ENCODE results near the gene RPAP3. TPM values are rescaled to one million over a fixed set of nuclear protein-coding genes. Genes with fewer than 3 reads are reported as not detected.

The RPAP3 gene
- total RNA-seq, 3 donors from 2014 or later: 60.0 to 73.9 (median 61.2) TPM

DNA sequence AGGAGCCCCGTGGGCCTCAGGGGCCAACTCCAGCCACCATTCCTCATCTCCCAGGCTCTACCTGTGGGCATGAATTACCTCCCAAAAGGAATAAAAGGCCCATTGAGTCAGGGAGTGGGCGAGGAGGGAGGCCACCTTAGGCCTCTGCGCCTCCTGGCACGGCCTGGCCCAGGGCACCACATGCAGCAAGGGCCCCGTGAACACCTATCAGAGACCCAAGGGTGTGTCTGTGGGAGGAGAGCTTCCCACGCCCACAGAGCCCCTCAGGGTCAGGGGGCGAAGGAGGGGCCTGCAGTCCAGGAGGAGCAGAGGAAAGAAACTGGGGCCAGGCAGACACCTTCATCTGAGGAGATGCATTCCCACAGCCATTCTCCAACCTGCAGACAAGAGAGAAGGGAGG is 40.7 kb upstream of the RPAP3 start:
- ATAC-seq: no peak
- no peak overlapping the region for H3K4me3 Mint-ChIP-seq
- H3K4me1 Mint-ChIP-seq (ENCODE audit: low read depth): peaks cover 6% of the 10 kb centered on the region
- no peaks in the 10 kb centered on the region for H3K9me3 Mint-ChIP-seq
- H3K36me3 Mint-ChIP-seq (ENCODE audit: insufficient read depth): no peaks in the 10 kb centered on the region
- H3K27me3 Mint-ChIP-seq (ENCODE audit: low read depth): peaks cover 3% of the 10 kb centered on the region
- DNase-seq: no peak

DNA sequence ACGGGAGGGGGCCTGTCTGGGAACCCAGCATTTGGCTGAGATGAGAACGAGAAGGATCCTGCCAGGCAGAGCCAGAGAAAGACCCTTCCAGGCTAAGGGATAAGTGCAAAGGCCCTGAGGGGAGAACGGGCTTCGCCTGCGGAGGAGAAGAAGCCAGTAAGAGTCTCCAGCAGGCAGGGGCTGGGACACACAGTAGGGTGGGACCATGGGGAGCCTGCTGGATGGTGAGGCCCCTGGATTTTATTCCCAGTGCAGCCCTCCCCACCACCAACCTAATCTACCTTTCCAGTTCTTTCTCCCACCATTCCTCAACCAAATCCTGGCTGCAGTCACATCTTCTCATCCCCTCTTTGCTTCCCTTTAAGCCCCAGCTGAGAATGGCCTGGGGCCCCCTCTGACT is 40.2 kb upstream of the RPAP3 start:
- H3K9me3 Mint-ChIP-seq: no peaks in the 10 kb centered on the region
- no peak for ATAC-seq
- DNase-seq: no peak
- H3K4me1 Mint-ChIP-seq (ENCODE audit: low read depth): peaks cover 10% of the 10 kb centered on the region
- H3K4me3 Mint-ChIP-seq: no peak overlapping the region
- H3K36me3 Mint-ChIP-seq (ENCODE audit: insufficient read depth): no peaks in the 10 kb centered on the region
- H3K27me3 Mint-ChIP-seq (ENCODE audit: low read depth): peaks cover 3% of the 10 kb centered on the region

DNA sequence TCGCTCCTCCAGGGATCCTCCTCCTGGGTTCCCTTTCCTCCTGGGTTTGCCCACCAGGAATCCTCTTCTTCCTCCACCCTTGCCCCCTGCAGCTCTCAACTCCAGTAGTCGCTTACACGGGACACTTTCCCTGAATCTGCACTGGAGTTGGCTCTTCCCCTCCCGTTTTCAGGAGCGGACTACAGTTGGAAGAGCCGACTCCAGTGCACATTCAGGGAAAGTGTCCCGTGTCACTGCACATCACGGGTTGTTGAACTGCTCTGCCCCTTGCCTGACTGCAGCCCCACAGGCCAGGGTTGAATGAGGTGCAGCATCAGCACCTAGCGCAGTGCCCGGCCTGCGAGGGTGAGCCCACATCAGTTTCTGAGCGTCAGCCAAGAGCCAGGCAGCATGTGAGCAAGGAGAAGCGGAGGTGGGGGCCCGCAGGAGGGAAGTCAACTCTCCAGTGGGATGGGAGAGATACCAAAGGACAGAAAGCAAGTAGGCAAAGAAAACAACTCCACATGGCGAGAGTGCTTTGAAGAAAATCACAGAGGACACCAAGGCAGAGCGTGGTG is 39.7 kb upstream of the RPAP3 start:
- Mint-ChIP-seq H3K36me3 (ENCODE audit: insufficient read depth) (no peaks in the 10 kb centered on the region), H3K4me1 (ENCODE audit: low read depth) (peaks cover 15% of the 10 kb centered on the region), H3K9me3 (no peaks in the 10 kb centered on the region), H3K27me3 (ENCODE audit: low read depth) (peaks cover 3% of the 10 kb centered on the region), H3K4me3 (no peak overlapping the region)
- DNase-seq (no peak), ATAC-seq (no peak)

DNA sequence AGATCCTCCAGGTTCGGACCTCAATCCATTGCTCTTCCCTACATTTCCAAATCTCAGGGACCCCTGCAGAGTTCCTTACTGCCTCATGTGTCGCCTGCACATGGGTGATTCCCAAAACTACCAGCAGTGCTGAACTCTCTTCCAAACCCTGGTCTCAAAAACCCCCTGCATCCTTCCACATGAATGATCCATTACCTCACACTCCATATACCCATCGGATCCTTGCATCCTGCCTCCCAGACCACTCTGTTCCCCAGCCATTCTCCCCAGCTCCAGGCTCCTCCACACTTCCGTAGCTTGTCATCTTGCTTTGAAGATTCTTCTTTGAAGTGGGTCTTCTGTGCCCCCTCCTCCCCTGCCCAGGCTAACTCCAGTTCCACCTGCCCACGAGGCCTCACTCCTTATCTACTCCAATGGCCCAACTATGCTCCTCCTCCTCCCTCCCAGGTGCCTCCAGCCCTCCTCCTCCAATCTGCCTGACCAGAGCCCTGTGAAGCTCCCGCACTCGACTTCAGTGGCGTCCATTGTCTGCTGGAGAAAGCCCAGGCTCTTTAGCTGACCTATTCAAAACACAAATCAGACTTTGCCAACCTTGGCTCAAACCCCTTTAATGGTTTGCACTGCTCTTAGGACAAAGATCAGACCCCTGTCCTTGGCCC is 39.1 kb upstream of the RPAP3 start:
- H3K4me3 Mint-ChIP-seq: no peak overlapping the region
- no peaks in the 10 kb centered on the region for H3K36me3 Mint-ChIP-seq (ENCODE audit: insufficient read depth)
- peaks cover 3% of the 10 kb centered on the region for H3K27me3 Mint-ChIP-seq (ENCODE audit: low read depth)
- peaks cover 19% of the 10 kb centered on the region for H3K4me1 Mint-ChIP-seq (ENCODE audit: low read depth)
- H3K9me3 Mint-ChIP-seq: no peaks in the 10 kb centered on the region
- no peak for ATAC-seq
- no peak for DNase-seq

DNA sequence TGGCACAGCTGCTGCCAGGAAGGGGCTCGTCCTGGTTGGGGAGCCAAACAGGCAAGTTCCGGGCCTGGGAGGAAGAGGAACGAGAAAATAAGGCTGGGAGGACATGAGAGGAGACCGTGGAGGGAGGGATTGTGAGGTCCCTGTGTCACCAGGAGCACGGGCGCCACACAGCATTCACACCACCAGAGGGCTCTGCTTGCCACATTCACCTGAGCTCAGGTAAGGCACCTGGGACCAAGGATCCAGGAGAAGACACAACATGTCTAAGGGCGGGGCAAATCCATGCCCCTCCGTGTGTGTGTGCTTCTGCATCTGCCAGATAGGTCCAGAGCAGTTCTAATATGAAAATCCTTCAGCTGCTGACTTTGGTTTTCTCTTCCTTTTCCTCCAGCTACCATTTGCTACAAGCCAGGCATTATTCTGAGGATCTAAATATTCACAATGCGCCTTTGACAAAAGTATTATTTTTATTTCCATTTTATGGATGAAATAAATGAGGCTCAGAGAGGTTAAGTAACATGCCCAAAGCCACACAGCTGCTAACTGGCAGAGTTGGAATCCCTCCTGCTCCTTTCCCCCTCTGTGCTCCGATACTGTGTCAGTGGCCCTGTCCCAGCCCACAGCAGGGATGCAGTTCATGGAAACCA is 38.3 kb upstream of the RPAP3 start:
- Mint-ChIP-seq H3K27me3 (ENCODE audit: low read depth) (peaks cover under 1% of the 10 kb centered on the region), H3K36me3 (ENCODE audit: insufficient read depth) (no peaks in the 10 kb centered on the region), H3K9me3 (no peaks in the 10 kb centered on the region), H3K4me3 (no peak overlapping the region), H3K4me1 (ENCODE audit: low read depth) (peaks cover 23% of the 10 kb centered on the region)
- DNase-seq (peak; percentile 67), ATAC-seq (no peak)

DNA sequence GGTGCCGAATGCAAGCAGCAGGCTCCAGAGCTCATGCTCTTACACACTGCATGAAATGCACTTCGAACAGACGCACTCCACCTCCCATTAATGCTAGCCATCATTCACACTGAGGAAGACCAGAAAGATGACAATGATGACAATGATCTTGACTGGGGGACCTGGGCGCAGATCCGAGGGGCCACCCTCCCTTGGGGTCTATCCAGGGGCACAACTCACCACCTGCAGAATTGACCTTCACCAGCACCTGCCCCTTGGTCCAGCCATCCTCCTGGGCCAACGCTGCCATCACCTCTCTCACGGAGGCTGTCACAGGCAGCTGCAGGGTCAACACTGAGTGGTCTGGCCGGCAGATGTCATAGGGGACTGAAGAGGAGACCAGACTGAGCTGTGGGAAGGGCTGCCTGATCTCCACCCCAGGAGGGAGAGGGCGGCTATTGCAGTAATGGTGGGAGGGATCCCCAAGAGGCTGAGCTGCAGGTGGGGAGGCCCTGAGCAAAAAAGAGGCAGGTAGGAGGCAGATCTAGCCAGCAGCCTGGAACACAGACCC is 37.6 kb upstream of the RPAP3 start:
- H3K4me3 Mint-ChIP-seq: no peak overlapping the region
- H3K9me3 Mint-ChIP-seq: no peaks in the 10 kb centered on the region
- DNase-seq (no peak), ATAC-seq (no peak)
- no peaks in the 10 kb centered on the region for H3K36me3 Mint-ChIP-seq (ENCODE audit: insufficient read depth)
- H3K27me3 Mint-ChIP-seq (ENCODE audit: low read depth): no peaks in the 10 kb centered on the region
- H3K4me1 Mint-ChIP-seq (ENCODE audit: low read depth): peaks cover 22% of the 10 kb centered on the region

DNA sequence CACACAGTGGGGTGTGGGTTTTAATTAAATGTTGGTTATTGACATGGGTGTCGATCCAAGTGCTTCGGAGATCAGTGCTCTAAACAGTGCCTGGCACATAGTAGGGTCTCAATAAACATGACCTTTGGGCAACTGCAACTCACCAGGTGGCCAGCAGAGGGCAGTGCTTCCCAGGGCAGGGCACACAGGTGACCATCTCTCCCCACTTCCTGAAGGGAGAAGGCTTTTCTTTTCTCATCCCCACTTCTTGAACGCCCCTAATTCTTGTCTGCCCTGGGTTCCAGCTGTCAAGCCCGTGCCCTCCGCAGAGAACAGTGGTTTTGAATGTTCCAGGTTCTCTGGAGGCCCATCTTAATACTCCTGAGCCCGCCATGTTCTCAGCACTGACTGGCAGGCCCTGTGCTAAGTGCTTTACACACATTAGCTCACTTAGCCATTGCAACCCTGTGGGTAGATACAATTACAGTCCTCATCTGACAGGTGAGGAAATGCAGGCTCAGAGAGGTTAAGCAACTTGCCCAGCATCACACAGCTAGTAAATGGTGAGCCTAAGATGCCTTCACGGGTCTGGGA is 36.5 kb upstream of the RPAP3 start:
- Mint-ChIP-seq H3K4me3 (no peak overlapping the region), H3K4me1 (ENCODE audit: low read depth) (peaks cover 22% of the 10 kb centered on the region), H3K27me3 (ENCODE audit: low read depth) (no peaks in the 10 kb centered on the region), H3K36me3 (ENCODE audit: insufficient read depth) (no peaks in the 10 kb centered on the region), H3K9me3 (no peaks in the 10 kb centered on the region)
- DNase-seq (peak; percentile 76), ATAC-seq (peak in 1 of 2 donors; percentile 53)

DNA sequence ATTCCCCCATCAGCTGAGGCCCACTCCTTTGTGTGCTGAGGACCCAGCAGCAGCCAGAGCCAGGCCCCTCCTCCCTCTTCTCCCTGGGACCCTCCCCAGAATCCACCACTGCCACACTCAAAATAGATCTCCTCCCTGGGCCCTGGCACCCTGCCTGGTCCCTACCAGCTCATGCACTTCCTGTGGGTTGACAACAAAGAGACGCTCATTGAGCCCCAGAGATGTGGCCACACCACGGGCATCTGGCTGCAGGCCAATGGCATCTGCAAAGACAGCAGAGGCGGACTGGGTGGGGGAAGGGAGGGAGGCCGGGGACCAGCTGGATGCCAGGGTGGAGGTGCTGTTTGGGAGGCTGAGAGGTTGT is 35.5 kb upstream of the RPAP3 start:
- peaks cover 24% of the 10 kb centered on the region for H3K4me1 Mint-ChIP-seq (ENCODE audit: low read depth)
- no peaks in the 10 kb centered on the region for H3K36me3 Mint-ChIP-seq (ENCODE audit: insufficient read depth)
- DNase-seq (peak; percentile 36), ATAC-seq (peak; percentile 42 to 61)
- H3K27me3 Mint-ChIP-seq (ENCODE audit: low read depth): no peaks in the 10 kb centered on the region
- H3K9me3 Mint-ChIP-seq: no peaks in the 10 kb centered on the region
- H3K4me3 Mint-ChIP-seq: no peak overlapping the region

DNA sequence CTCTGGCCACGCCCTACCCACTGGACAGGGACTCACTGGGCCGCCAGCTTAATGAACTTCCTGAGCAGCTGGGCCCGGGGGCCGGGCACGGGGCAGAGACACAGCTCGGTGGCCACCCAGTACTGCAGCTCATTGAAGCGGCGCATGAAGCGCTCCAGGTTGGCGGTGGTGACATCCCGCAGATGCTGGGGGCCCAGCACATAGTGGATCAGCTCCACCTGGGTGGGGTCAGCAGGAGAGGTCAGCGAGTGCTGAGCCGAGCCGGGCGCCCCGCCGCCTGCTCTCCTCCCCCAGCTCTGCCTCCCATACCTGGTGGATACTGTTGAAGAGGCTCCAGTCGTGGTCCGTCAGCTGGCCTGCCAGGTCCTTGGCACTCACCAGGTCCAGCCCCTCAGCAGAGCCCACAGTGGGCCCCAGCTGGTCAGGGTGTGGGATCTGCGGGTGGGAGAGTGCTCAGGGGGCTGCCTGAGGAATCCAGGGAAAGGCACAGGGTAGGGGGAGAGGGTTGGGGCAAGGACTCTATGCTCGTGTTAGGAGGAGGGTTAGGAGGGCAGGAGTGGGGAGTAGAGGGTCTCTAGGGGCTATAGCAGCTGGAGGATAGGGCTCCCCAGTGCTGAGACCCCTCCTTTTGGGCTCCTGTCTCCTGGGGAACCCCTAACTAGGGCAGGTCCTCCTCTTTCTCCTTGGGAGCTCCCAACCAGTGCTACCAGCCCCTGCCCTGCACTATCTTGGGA is 34.9 kb upstream of the RPAP3 start:
- H3K36me3 Mint-ChIP-seq (ENCODE audit: insufficient read depth): no peaks in the 10 kb centered on the region
- no peaks in the 10 kb centered on the region for H3K27me3 Mint-ChIP-seq (ENCODE audit: low read depth)
- H3K9me3 Mint-ChIP-seq: no peaks in the 10 kb centered on the region
- ATAC-seq (peak in 1 of 2 donors; percentile 8), DNase-seq (no peak)
- H3K4me1 Mint-ChIP-seq (ENCODE audit: low read depth): peaks cover 24% of the 10 kb centered on the region
- H3K4me3 Mint-ChIP-seq: no peak overlapping the region

DNA sequence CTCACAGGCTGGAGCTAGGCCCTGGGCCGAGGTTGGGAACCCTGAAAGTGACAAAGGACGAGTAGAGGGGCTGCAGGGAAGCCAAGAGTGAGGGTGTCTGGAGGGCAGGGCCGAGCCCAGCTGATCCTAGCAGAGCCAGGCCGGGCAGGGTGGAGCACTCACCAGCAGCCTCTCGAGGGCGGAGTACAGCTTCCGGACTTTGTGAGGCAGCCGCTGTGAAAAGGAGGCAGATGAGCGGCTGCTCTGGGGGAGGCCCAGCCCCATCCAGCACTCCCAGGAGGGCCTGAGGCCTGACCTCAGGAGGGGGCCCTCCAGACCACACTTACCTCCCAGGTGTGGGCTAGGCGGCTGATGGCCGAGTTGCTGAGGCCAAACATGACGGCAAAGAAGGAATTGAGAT is 34.1 kb upstream of the RPAP3 start:
- Mint-ChIP-seq H3K27me3 (ENCODE audit: low read depth) (no peaks in the 10 kb centered on the region), H3K4me3 (no peak overlapping the region), H3K4me1 (ENCODE audit: low read depth) (peaks cover 24% of the 10 kb centered on the region), H3K9me3 (no peaks in the 10 kb centered on the region), H3K36me3 (ENCODE audit: insufficient read depth) (no peaks in the 10 kb centered on the region)
- DNase-seq: no peak
- ATAC-seq: no peak

DNA sequence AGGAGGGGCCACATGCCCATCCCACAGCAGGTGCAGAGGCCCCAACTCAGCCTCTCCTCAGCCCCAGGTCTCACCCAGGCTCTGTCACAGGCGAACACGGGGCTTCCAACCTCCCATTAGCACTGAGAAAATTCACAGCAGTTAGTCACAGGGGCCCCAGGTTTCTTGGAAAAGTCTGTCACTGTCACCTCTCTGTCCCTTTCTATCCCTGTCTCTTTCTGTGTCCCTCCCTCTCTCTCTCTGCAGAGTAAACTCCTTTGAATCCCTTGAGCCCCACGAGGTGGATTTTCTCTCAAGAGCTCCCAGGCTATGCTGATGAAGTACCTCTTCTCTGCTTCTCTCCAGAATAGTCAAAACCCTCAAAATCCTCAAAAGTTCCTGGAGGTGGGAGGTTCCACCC is 33.5 kb upstream of the RPAP3 start:
- H3K4me1 Mint-ChIP-seq (ENCODE audit: low read depth): peaks cover 24% of the 10 kb centered on the region
- no peaks in the 10 kb centered on the region for H3K27me3 Mint-ChIP-seq (ENCODE audit: low read depth)
- no peaks in the 10 kb centered on the region for H3K9me3 Mint-ChIP-seq
- DNase-seq (no peak), ATAC-seq (no peak)
- H3K36me3 Mint-ChIP-seq (ENCODE audit: insufficient read depth): no peaks in the 10 kb centered on the region
- H3K4me3 Mint-ChIP-seq: no peak overlapping the region

DNA sequence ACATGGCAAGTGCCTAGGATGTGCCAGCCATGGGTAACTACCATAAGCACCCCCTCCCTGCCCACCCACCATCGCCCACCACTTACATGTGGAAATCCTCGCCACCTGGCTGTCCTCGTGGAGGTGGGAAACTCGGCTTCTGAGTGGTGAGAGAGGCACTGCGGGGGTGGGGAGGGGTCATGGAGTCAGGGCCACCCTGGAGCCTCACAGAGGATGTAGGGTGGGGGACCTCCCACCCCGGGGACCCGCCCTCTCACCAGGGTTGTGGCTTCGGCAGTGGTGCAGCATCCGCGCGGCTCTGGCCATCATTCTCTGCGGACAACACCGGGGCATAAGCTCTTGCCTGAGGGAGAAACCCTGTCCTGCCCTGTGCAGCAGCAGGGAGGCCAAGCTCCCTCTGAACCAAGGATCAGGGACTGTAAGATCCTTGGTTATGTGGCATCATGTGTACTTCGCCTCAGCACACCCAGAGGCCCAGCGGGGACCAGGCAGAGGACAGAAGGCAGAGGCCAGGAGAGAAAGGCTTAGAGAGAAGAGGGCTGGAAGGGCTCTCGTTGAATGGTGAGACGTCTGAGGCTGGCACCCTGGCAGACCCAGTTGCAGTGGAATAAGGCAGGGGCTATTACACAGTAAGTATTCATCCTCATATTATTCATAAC is 32.2 kb upstream of the RPAP3 start:
- Mint-ChIP-seq H3K9me3 (no peaks in the 10 kb centered on the region), H3K4me3 (no peak overlapping the region), H3K27me3 (ENCODE audit: low read depth) (no peaks in the 10 kb centered on the region), H3K4me1 (ENCODE audit: low read depth) (peaks cover 24% of the 10 kb centered on the region), H3K36me3 (ENCODE audit: insufficient read depth) (no peaks in the 10 kb centered on the region)
- DNase-seq: no peak
- ATAC-seq: no peak

DNA sequence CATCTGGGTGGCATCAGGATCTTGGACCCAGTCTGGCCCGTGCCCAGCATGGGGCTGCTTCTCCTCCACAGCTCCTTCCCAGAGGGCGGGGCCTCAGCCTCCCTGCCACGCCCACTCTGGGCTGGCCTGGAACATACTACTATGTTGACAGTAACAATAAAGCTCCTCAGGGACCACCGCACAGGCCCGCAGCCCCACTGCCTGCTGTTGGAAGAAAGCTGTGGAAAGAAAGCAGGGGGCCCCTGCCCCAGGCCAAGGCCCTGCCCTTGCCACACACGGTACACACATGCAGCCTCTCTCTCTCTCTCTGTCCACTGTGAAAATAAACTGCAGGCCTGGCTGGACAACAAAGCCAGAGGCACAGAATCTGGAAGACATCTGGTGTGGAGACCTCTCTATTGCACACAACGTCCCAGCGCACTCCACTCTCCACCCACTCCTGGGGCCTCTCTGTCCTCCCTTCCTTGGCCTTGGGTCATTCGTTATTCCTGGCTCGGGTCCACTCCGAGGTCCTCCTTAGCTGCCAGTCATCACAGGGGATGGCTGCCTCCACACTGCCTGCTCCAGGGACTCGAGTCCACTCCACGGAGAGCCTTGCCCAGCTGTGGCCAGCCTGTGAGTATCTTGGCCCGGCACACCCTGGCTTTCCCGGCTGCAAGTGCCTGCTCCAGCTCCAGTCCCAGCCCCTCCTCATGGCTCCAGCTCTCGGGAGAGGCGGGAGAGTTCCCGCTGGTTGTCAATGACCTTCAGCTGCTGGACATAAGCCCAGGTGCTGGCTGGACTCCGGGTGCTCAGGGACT is 31.2 kb upstream of the RPAP3 start:
- Mint-ChIP-seq H3K27me3 (ENCODE audit: low read depth) (no peaks in the 10 kb centered on the region), H3K36me3 (ENCODE audit: insufficient read depth) (no peaks in the 10 kb centered on the region), H3K4me3 (no peak overlapping the region), H3K9me3 (no peaks in the 10 kb centered on the region), H3K4me1 (ENCODE audit: low read depth) (peaks cover 22% of the 10 kb centered on the region)
- ATAC-seq: no peak
- DNase-seq: no peak

Measured in activated T-cell treated with anti-CD3 and anti-CD28 coated beads, Interleukin-2, amount 50 U/mL, for 4 hours (primary cell).